ENCODE results near the gene SPRYD7. TPM values are rescaled to one million over a fixed set of nuclear protein-coding genes. Genes with fewer than 3 reads are reported as not detected.

SPRYD7 gene
- polyA plus RNA-seq, 1 donor (not counting 4 experiments of a cell fraction or from before 2014, with no cell fraction given), result 11.3 TPM

DNA sequence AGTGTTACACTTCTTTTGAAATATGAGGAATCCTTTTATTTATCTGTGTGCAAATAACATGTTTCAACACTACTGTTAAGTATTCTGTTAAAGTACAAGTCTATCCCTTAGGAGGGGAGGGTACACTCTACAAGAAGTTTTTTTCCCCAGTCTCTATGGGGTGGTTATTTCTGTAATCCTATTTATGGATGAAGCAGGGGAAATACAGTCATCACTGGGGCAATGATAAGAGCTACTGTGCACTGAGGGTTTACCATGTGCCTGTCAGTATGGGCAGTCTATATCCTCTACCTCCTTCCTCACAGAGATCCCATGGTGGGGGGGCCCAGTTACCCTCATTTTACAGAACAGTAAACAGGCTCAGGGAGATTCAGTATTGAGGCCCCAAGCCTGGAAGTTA, 44.1 kb upstream of the SPRYD7 start:
- no peaks in the 10 kb centered on the region for H4K20me1 ChIP-seq (ENCODE audit: control insufficient read depth, extremely low read depth, insufficient read depth, low read length)
- dilution Hi-C loops (cut with MboI; ENCODE audit: extremely low pct_ligation_motif_present, low sequenced_read_pairs), result no loop called here
- H3K36me3 ChIP-seq (ENCODE audit: control insufficient read depth in 2 of 2, extremely low read depth in 1 of 2, insufficient read depth in 2 of 2, low read length in 2 of 2), result no peaks in the 10 kb centered on the region
- no peak for DNase-seq (ENCODE audit: low read depth, low spot score)
- H3K27ac ChIP-seq (ENCODE audit: control insufficient read depth, insufficient read depth, low read length), result no peak overlapping the region
- H3K9ac ChIP-seq (ENCODE audit: control insufficient read depth, extremely low read depth, insufficient read depth, low read length), result no peak overlapping the region
- no peak for TF ChIP-seq EZH2 (IDR thresholded peaks at IDR 0.05; ENCODE audit: low read length)
- TF ChIP-seq, protein P1, sequence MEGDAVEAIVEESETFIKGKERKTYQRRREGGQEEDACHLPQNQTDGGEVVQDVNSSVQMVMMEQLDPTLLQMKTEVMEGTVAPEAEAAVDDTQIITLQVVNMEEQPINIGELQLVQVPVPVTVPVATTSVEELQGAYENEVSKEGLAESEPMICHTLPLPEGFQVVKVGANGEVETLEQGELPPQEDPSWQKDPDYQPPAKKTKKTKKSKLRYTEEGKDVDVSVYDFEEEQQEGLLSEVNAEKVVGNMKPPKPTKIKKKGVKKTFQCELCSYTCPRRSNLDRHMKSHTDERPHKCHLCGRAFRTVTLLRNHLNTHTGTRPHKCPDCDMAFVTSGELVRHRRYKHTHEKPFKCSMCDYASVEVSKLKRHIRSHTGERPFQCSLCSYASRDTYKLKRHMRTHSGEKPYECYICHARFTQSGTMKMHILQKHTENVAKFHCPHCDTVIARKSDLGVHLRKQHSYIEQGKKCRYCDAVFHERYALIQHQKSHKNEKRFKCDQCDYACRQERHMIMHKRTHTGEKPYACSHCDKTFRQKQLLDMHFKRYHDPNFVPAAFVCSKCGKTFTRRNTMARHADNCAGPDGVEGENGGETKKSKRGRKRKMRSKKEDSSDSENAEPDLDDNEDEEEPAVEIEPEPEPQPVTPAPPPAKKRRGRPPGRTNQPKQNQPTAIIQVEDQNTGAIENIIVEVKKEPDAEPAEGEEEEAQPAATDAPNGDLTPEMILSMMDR (optimal IDR thresholded peaks at IDR 0.05 in 1 of 3, IDR thresholded peaks at IDR 0.05 in 1 of 3, conservative IDR thresholded peaks at IDR 0.05 in 1 of 3; ENCODE audit: extremely low read depth in 1 of 3, insufficient read depth in 2 of 3, low read length in 3 of 3), result no peak
- H3K79me2 ChIP-seq (ENCODE audit: control insufficient read depth, insufficient read depth, low read length), result no peaks in the 10 kb centered on the region
- no peaks in the 10 kb centered on the region for H3K9me3 ChIP-seq (ENCODE audit: control insufficient read depth, low read depth, low read length)
- H3K4me1 ChIP-seq (ENCODE audit: control insufficient read depth, extremely low read depth, insufficient read depth, low read length), result peaks cover 3% of the 10 kb centered on the region
- no peak overlapping the region for H3K4me2 ChIP-seq (ENCODE audit: control insufficient read depth, extremely low read depth, insufficient read depth, low read depth, low read length)
- no peak overlapping the region for H3K4me3 ChIP-seq (ENCODE audit: control insufficient read depth in 2 of 3, extremely low read depth in 1 of 3, insufficient read depth in 2 of 3, low read depth in 1 of 3, low read length in 3 of 3)
- no peak for FAIRE-seq
- H3K27me3 ChIP-seq (ENCODE audit: control insufficient read depth, extremely low read depth, insufficient read depth, low read length), result no peaks in the 10 kb centered on the region
- H2AFZ ChIP-seq (ENCODE audit: control insufficient read depth, low read length), result no peak overlapping the region
- no peaks in the 10 kb centered on the region for H3K9me1 ChIP-seq (ENCODE audit: control insufficient read depth, extremely low read depth, insufficient read depth, low read length)

DNA sequence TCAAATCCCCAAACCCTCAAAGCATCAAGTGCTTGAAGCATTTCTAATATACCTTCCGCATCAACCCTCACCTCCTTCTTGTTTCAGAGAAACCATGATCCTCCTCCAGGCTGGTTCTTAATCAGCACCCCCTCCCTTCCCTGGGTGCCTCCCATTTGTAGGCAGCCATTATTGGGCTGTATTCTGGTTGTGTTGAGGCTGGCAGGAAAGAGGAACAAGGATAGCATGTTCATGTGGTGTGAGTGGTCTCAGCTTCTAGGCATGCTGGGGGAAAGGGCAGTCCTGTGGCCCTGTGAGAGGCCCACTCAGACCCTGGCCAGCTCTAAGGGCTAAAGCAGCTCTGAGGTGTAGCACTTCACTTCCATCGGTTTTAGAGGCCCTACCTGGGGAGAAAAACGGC, 41.9 kb upstream of the SPRYD7 start:
- FAIRE-seq, result no peak
- no peaks in the 10 kb centered on the region for H3K79me2 ChIP-seq (ENCODE audit: control insufficient read depth, insufficient read depth, low read length)
- H3K9ac ChIP-seq (ENCODE audit: control insufficient read depth, extremely low read depth, insufficient read depth, low read length), result no peak overlapping the region
- TF ChIP-seq EZH2 (IDR thresholded peaks at IDR 0.05; ENCODE audit: low read length), result no peak
- TF ChIP-seq, protein P1 (optimal IDR thresholded peaks at IDR 0.05 in 1 of 3, IDR thresholded peaks at IDR 0.05 in 1 of 3, conservative IDR thresholded peaks at IDR 0.05 in 1 of 3; ENCODE audit: extremely low read depth in 1 of 3, insufficient read depth in 2 of 3, low read length in 3 of 3), result no peak
- no peaks in the 10 kb centered on the region for H3K9me3 ChIP-seq (ENCODE audit: control insufficient read depth, low read depth, low read length)
- H3K4me1 ChIP-seq (ENCODE audit: control insufficient read depth, extremely low read depth, insufficient read depth, low read length), result peaks cover 3% of the 10 kb centered on the region
- H3K36me3 ChIP-seq (ENCODE audit: control insufficient read depth in 2 of 2, extremely low read depth in 1 of 2, insufficient read depth in 2 of 2, low read length in 2 of 2), result no peaks in the 10 kb centered on the region
- no peaks in the 10 kb centered on the region for H3K9me1 ChIP-seq (ENCODE audit: control insufficient read depth, extremely low read depth, insufficient read depth, low read length)
- H3K27ac ChIP-seq (ENCODE audit: control insufficient read depth, insufficient read depth, low read length), result no peak overlapping the region
- no peaks in the 10 kb centered on the region for H3K27me3 ChIP-seq (ENCODE audit: control insufficient read depth, extremely low read depth, insufficient read depth, low read length)
- no peaks in the 10 kb centered on the region for H4K20me1 ChIP-seq (ENCODE audit: control insufficient read depth, extremely low read depth, insufficient read depth, low read length)
- dilution Hi-C loops (cut with MboI; ENCODE audit: extremely low pct_ligation_motif_present, low sequenced_read_pairs), result no loop called here
- no peak overlapping the region for H3K4me3 ChIP-seq (ENCODE audit: control insufficient read depth in 2 of 3, extremely low read depth in 1 of 3, insufficient read depth in 2 of 3, low read depth in 1 of 3, low read length in 3 of 3)
- DNase-seq (ENCODE audit: low read depth, low spot score), result no peak
- no peak overlapping the region for H2AFZ ChIP-seq (ENCODE audit: control insufficient read depth, low read length)
- H3K4me2 ChIP-seq (ENCODE audit: control insufficient read depth, extremely low read depth, insufficient read depth, low read depth, low read length), result no peak overlapping the region

Data from keratinocyte (primary cell).